GM12878 (cell line): ENCODE measurements around the gene RETREG3. TPM values are rescaled to one million over a fixed set of nuclear protein-coding genes. Genes with fewer than 3 reads are reported as not detected.

Experiments used
- ATF7 ChIP-seq: fragments of 450-650 bp; IDR thresholded peaks from 2 replicates; pipeline ENCODE4 v1.6.1; 2016; ENCODE audit warnings: low read depth, mild to moderate bottlenecking
- BMI1 ChIP-seq: fragments of 450-650 bp; IDR thresholded peaks from 2 replicates; pipeline ENCODE4 v1.6.1; 2016; ENCODE audit warnings: mild to moderate bottlenecking, moderate library complexity, borderline replicate concordance
- CBFB ChIP-seq: IDR thresholded peaks from 2 replicates; pipeline ENCODE4 v1.6.1; 2016; ENCODE audit warnings: antibody characterized with exemption, low read depth
- IRF5 ChIP-seq: fragments of 450-650 bp; IDR thresholded peaks from 2 replicates; pipeline ENCODE4 v1.6.1; 2017; ENCODE audit warnings: borderline replicate concordance
- JUND ChIP-seq: IDR thresholded peaks from 2 replicates; pipeline ENCODE4 v1.6.1; 2012; ENCODE audit warnings: low read depth, mild to moderate bottlenecking, low read length, improper control_type of control experiment, moderate library complexity
- MLLT1 ChIP-seq: fragments of 450-650 bp; IDR thresholded peaks from 2 replicates; pipeline ENCODE4 v1.6.1; 2016; ENCODE audit warnings: mild to moderate bottlenecking
- MYB ChIP-seq: fragments of 150-350 bp; IDR thresholded peaks from 2 replicates; pipeline ENCODE4 v1.6.1; 2014; ENCODE audit warnings: mild to moderate bottlenecking, low read depth, low read length, borderline replicate concordance
- NBN ChIP-seq: fragments of 450-650 bp; IDR thresholded peaks from 2 replicates; pipeline ENCODE4 v1.6.1; 2016
- NKRF ChIP-seq: fragments of 450-650 bp; conservative IDR thresholded peaks from 2 replicates; pipeline ENCODE4 v1.6.1; 2017; ENCODE audit warnings: mild to moderate bottlenecking, moderate library complexity
- NR2C2 ChIP-seq: IDR thresholded peaks from 2 replicates; pipeline ENCODE4 v1.6.1; 2011; ENCODE audit warnings: borderline replicate concordance, low read depth; ENCODE audit not compliant: control insufficient read depth, insufficient read length
- POLR2AphosphoS5 ChIP-seq: IDR thresholded peaks from 2 replicates; pipeline ENCODE4 v1.6.1; 2011; ENCODE audit warnings: mild to moderate bottlenecking, low read length, inconsistent platforms
- RBBP5 ChIP-seq: fragments of 200-600 bp; sonication (generic); conservative IDR thresholded peaks from 2 replicates; pipeline ENCODE4 v1.6.1; 2016
- RUNX3 ChIP-seq: IDR thresholded peaks from 2 replicates; pipeline ENCODE4 v1.6.1; 2012; ENCODE audit warnings: low read length, inconsistent platforms
- SIN3A ChIP-seq: IDR thresholded peaks from 2 replicates; pipeline ENCODE4 v1.6.1; 2012; ENCODE audit warnings: low read depth, low read length, improper control_type of control experiment
- SPI1 ChIP-seq: IDR thresholded peaks from 2 replicates; pipeline ENCODE4 v1.6.1; 2011; ENCODE audit warnings: low read depth, mild to moderate bottlenecking, low read length, moderate library complexity, borderline replicate concordance; ENCODE audit not compliant: insufficient read depth
- TAF1 ChIP-seq: IDR thresholded peaks from 2 replicates; pipeline ENCODE4 v1.6.1; 2011; ENCODE audit warnings: mild to moderate bottlenecking, low read depth, low read length, borderline replicate concordance
- ZNF384 ChIP-seq: IDR thresholded peaks from 2 replicates; pipeline ENCODE4 v1.6.1; 2012; ENCODE audit warnings: low read depth, mild to moderate bottlenecking, low read length, improper control_type of control experiment, borderline replicate concordance
- polyA plus RNA-seq, 11 experiments: library from polyadenylated mRNA; depleted of rRNA in 4 of 11; unstranded in 6 of 11; stranded (reverse) in 5 of 11; fragments of >200 nt; fragmentation: Nextera tagmentation in 4 of 11; fragmentation: Illumina TruSeq in 1 of 11; extraction: Ambion mirVana in 4 of 11; extraction: Trizol in 1 of 11; gene quantifications; 1 replicate in 1 of 11; 2 replicates in 10 of 11; pipeline versions ENCODE4 v1.2.1 to v1.2.3, GENCODE V29; 2011 to 2016; ENCODE audit warnings: inconsistent platforms in 2 of 11, missing spikeins in 2 of 11, low read depth in 1 of 11
- total RNA-seq, 4 experiments: library from RNA; depleted of rRNA in 3 of 4; stranded (reverse); fragments of >200 nt in 3 of 4; fragmentation: Illumina TruSeq in 1 of 4; extraction: Trizol in 1 of 4; gene quantifications; 2 replicates each; pipeline versions ENCODE4 v1.2.1 to v1.2.3, GENCODE V29; 2013 to 2021
- TF ChIP-seq, protein P1 (sequence below): IDR thresholded peaks from 2 replicates; pipeline ENCODE4 v1.6.1; 2011; ENCODE audit warnings: borderline replicate concordance, low read depth, mild to moderate bottlenecking, moderate library complexity, low read length; ENCODE audit not compliant: insufficient read depth, poor library complexity, severe bottlenecking
- TF ChIP-seq, protein P2 (sequence below): fragments of 150-350 bp; IDR thresholded peaks from 2 replicates; pipeline ENCODE4 v1.6.1; 2016; ENCODE audit warnings: low read depth, low read length

The RETREG3 gene
- total and polyA plus RNA-seq, 10 of the 15 experiments (the other 5 are each of a cell fraction or from before 2014, with no cell fraction given): 7.0 to 50.6 (median 27.3) TPM

DNA sequence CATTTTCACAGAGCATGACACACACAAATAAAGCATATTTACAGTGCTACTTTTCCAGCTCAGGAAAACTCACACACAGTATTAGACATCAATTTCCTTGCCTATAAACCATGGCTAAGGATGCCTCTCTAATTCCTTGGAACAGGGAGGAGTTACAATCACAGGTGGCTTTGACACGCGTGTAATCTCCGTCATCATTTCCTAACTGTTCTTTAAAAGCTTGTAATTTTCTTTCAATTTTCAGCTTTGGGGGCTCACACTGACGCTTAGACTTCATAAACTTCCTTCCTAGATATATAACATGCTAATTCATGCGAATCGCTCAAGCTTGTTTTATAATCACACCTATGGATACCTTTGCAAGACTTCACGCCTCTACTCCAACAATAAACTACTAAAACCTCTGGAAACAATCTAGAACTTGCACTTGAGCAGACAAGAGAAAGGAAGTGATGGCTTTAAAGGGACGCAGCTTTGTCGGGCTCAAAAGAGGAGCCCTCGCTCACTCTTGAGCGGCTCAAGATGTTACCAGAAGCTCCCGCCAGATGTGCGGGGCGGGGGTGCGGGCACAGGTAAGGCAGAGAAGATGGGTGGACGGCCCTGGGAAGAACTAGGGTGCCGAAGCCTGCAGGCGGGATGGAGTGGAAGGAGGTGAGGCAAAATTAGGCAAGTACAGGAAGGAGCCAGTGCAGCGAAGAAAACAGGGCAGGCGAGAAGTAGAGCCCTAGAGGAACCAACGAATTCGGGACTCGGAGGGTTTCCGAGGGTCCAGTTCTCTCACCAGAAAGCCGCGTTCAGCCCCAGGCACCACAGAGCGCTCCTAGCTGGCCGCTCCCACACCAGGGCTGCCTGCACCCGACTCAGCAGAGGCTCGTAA is 631 bp downstream of the RETREG3 start (continued):
- TF ChIP-seq BMI1: no peak
- peak; percentile 72 for TF ChIP-seq MLLT1
- no peak for TF ChIP-seq ZNF384
- no peak for TF ChIP-seq SIN3A
- TF ChIP-seq, protein P1, sequence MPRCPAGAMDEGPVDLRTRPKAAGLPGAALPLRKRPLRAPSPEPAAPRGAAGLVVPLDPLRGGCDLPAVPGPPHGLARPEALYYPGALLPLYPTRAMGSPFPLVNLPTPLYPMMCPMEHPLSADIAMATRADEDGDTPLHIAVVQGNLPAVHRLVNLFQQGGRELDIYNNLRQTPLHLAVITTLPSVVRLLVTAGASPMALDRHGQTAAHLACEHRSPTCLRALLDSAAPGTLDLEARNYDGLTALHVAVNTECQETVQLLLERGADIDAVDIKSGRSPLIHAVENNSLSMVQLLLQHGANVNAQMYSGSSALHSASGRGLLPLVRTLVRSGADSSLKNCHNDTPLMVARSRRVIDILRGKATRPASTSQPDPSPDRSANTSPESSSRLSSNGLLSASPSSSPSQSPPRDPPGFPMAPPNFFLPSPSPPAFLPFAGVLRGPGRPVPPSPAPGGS: no peak
- TF ChIP-seq CBFB: no peak
- no peak for TF ChIP-seq IRF5
- TF ChIP-seq NR2C2: no peak
- TF ChIP-seq RBBP5: no peak
- TF ChIP-seq, protein P2, sequence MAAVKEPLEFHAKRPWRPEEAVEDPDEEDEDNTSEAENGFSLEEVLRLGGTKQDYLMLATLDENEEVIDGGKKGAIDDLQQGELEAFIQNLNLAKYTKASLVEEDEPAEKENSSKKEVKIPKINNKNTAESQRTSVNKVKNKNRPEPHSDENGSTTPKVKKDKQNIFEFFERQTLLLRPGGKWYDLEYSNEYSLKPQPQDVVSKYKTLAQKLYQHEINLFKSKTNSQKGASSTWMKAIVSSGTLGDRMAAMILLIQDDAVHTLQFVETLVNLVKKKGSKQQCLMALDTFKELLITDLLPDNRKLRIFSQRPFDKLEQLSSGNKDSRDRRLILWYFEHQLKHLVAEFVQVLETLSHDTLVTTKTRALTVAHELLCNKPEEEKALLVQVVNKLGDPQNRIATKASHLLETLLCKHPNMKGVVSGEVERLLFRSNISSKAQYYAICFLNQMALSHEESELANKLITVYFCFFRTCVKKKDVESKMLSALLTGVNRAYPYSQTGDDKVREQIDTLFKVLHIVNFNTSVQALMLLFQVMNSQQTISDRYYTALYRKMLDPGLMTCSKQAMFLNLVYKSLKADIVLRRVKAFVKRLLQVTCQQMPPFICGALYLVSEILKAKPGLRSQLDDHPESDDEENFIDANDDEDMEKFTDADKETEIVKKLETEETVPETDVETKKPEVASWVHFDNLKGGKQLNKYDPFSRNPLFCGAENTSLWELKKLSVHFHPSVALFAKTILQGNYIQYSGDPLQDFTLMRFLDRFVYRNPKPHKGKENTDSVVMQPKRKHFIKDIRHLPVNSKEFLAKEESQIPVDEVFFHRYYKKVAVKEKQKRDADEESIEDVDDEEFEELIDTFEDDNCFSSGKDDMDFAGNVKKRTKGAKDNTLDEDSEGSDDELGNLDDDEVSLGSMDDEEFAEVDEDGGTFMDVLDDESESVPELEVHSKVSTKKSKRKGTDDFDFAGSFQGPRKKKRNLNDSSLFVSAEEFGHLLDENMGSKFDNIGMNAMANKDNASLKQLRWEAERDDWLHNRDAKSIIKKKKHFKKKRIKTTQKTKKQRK: no peak
- TF ChIP-seq NBN: 0 out of 2 replicates have a peak, but pooled peaks have one; percentile 20
- TF ChIP-seq TAF1: no peak
- TF ChIP-seq ATF7: no peak
- TF ChIP-seq JUND: no peak
- TF ChIP-seq SPI1: peak; percentile 20; the same call in 1 of the 2 replicates
- no peak for TF ChIP-seq POLR2AphosphoS5
- peak; percentile 75; the same call in 1 of the 2 replicates for TF ChIP-seq NKRF
- TF ChIP-seq RUNX3: no peak
- TF ChIP-seq MYB: no peak
